Gastrocnemius medialis (tissue), 4 donors: ENCODE measurements around the gene GSTP1. TPM values are rescaled to one million over a fixed set of nuclear protein-coding genes. Genes with fewer than 3 reads are reported as not detected.
"Not testable (repeated sequence)": the region's sequence is repeated elsewhere in the genome, so short reads cannot be mapped to it uniquely, and the experiment has no call there.

Experiments used
- ATAC-seq, 2 donors: fragments of 150-250 bp; one replicate each; pipeline ENCODE4 v1.9.1; 2016
- DNase-seq, 2 donors: peaks; one replicate each; pipeline ENCODE4 v3.0.0-alpha.2; 2019
- H3K27ac ChIP-seq, 4 donors: fragments of 200-600 bp; sonication (generic); 1 replicate in 1 of 4; 2 replicates in 3 of 4; pipeline ENCODE4 v1.5.1; 2016 to 2018; ENCODE audit warnings: mild to moderate bottlenecking in 2 of 4, moderate library complexity in 1 of 4
- H3K27me3 ChIP-seq, 3 donors: fragments of 200-600 bp; sonication (generic) in 2 of 3; 1 replicate in 1 of 3; 2 replicates in 2 of 3; pipeline versions ENCODE4 v1.5.1 to v1.6.0; 2016 to 2019; ENCODE audit warnings: mild to moderate bottlenecking in 1 of 3, moderate library complexity in 1 of 3
- H3K36me3 ChIP-seq, 2 donors: fragments of 200-600 bp; sonication (generic) in 1 of 2; one replicate each; pipeline ENCODE4 v1.5.1; 2017 to 2018
- H3K4me1 ChIP-seq, 2 donors: fragments of 200-600 bp; sonication (generic) in 1 of 2; one replicate each; pipeline ENCODE4 v1.5.1; 2016 to 2017; ENCODE audit warnings: mild to moderate bottlenecking in 2 of 2
- H3K4me3 ChIP-seq, 4 donors: fragments of 200-600 bp; sonication (generic) in 3 of 4; 1 replicate in 1 of 4; 2 replicates in 3 of 4; pipeline ENCODE4 v1.5.1; 2016 to 2019; ENCODE audit warnings: mild to moderate bottlenecking in 2 of 4
- H3K9me3 ChIP-seq, 3 donors: fragments of 200-600 bp; sonication (generic) in 2 of 3; 1 replicate in 1 of 3; 2 replicates in 2 of 3; pipeline ENCODE4 v1.5.1; 2016 to 2019
- CTCF ChIP-seq, 5 experiments: fragments of 450-650 bp in 3 of 5; fragments of 200-600 bp in 2 of 5; sonication (generic) in 2 of 5; IDR thresholded peaks in 4 of 5; conservative IDR thresholded peaks in 1 of 5; 1 replicate in 4 of 5; 2 replicates in 1 of 5; pipeline ENCODE4 v1.5.1; 2016 to 2019; ENCODE audit warnings: antibody characterized with exemption in 5 of 5, mild to moderate bottlenecking in 3 of 5, moderate library complexity in 3 of 5
- POLR2A ChIP-seq, 2 donors: fragments of 450-650 bp; IDR thresholded peaks; one replicate each; pipeline ENCODE4 v1.6.1; 2017; ENCODE audit warnings: antibody characterized with exemption in 2 of 2, mild to moderate bottlenecking in 2 of 2, moderate library complexity in 2 of 2
- in situ Hi-C, 4 donors: fragments of 200-750 bp; cut with MboI; loops; one replicate each; pipeline versions ENCODE4 v1.15.0 to v1.8.0; 2017; ENCODE audit warnings: low sequenced_read_pairs in 4 of 4
- intact Hi-C: fragments of 100-400 bp; cut with DNase I; formaldehyde crosslinking; loops from one replicate; pipeline ENCODE4 v1.15.1; 2023; ENCODE audit warnings: low total_unique reads
- total RNA-seq, 4 donors: library from RNA; depleted of rRNA; stranded (reverse); fragments of >200 nt; gene quantifications; one replicate each; pipeline versions ENCODE4 v1.1.0 to v1.2.3, GENCODE V29; 2016

The GSTP1 gene
- total RNA-seq, 4 donors from 2014 or later, result 316 to 866 (median 549) TPM

DNA sequence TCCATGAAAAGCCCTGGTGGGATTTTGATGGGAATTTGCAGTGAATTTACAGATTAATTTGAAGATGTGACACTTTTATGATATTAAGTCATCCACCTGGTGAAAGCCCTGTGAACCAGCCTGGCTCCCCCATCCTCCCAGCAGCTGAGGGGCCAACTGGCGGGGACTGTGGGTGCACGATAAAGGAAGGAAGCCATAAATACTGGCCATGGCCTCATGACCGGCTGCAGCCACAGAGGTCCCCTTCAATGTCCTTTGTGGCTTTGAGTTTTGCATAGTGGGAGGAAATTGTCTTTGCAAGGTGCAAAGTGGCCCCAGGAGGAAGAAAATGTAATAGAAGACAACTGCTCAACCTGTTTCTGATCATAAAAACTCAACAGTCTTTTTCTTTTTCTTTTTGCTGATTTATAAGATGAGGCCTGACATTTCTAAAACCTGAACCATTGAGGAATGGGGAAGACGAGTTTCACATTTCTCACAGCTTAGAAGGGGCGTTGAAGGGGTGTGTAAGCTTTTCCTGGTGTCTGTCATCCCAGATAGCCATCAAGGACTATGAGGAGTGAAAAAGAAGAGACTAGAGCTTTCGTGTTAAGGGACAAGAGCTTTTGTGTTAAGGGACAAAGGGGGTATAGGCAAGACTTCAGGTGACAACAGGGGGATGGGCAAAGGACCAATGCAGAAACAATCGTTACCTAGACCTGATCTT is 16.9 kb downstream of the GSTP1 start:
- H3K4me3 ChIP-seq, result no peak overlapping the region
- H3K4me1 ChIP-seq, result no peaks in the 10 kb centered on the region
- intact Hi-C loops (no loop called here), in situ Hi-C loops (no loop called here)
- DNase-seq (no peak), ATAC-seq (no peak)
- H3K27me3 ChIP-seq, result peaks cover 0 to 3% (median 0%) of the 10 kb centered on the region in 3 donors
- no peaks in the 10 kb centered on the region for H3K9me3 ChIP-seq
- TF ChIP-seq CTCF (IDR thresholded peaks at IDR 0.05 in 4 of 5, conservative IDR thresholded peaks at IDR 0.05 in 1 of 5) (no peak), POLR2A (IDR thresholded peaks at IDR 0.05) (no peak)
- H3K36me3 ChIP-seq, result no peaks in the 10 kb centered on the region
- H3K27ac ChIP-seq, result no peak overlapping the region

GRCh38 chr11:67601098-67601497 is 17.5 kb downstream of the GSTP1 start:
- H3K4me1 ChIP-seq, result peaks cover 2 to 6% of the 10 kb centered on the region in 2 donors
- no peak for TF ChIP-seq CTCF (IDR thresholded peaks at IDR 0.05 in 4 of 5, conservative IDR thresholded peaks at IDR 0.05 in 1 of 5)
- no peak for TF ChIP-seq POLR2A (IDR thresholded peaks at IDR 0.05)

GRCh38 chr11:67604119-67604518 is 20.5 kb downstream of the GSTP1 start:
- DNase-seq, H3K27ac ChIP-seq, intact Hi-C loops, H3K4me3 ChIP-seq, in situ Hi-C loops, H3K9me3 ChIP-seq, H3K27me3 ChIP-seq, ATAC-seq: not testable (repeated sequence)
- Histone ChIP-seq H3K36me3 (peaks cover 0 to 10% of the 10 kb centered on the region in 2 donors), H3K4me1 (peaks cover 16 to 23% of the 10 kb centered on the region in 2 donors)

More at GRCh38 chr11:67601098-67601497, 17.5 kb downstream of the GSTP1 start:
- intact Hi-C loops (no loop called here), in situ Hi-C loops (no loop called here)
- DNase-seq (no peak), ATAC-seq (no peak)
- Histone ChIP-seq H3K9me3 (no peaks in the 10 kb centered on the region), H3K4me3 (no peak overlapping the region), H3K27ac (no peak overlapping the region), H3K36me3 (no peaks in the 10 kb centered on the region), H3K27me3 (peaks cover 0 to 3% (median 0%) of the 10 kb centered on the region in 3 donors)

DNA sequence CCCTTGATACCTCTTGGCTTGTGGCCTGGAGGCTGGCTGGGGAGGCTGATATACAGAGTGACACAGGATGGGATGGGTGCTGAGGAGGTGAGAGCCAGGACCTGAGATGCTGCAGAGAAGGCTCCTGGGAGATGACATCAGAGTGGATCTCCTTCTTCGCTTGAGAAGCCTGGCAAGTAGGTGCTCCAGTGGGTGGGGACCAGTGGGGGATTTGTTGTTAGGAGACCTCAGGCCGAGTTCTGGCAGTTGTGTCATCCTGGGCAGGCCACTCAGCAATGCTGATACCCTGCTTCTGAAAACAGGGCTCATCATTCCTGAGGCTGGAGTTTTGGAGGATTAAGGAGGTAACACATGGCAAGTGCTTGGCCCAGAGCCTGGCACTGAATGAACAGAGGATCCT is 21.2 kb downstream of the GSTP1 start:
- no peak for DNase-seq

More for the DNA sequence above, 21.2 kb downstream of the GSTP1 start:
- Histone ChIP-seq H3K9me3 (no peaks in the 10 kb centered on the region), H3K36me3 (peaks cover 0 to 17% of the 10 kb centered on the region in 2 donors), H3K27ac (no peak overlapping the region), H3K27me3 (no peaks in the 10 kb centered on the region), H3K4me3 (no peak overlapping the region), H3K4me1 (peaks cover 16 to 23% of the 10 kb centered on the region in 2 donors)
- no peak for ATAC-seq
- TF ChIP-seq POLR2A (IDR thresholded peaks at IDR 0.05) (no peak), CTCF (IDR thresholded peaks at IDR 0.05 in 4 of 5, conservative IDR thresholded peaks at IDR 0.05 in 1 of 5) (no peak)
- intact Hi-C loops, result no loop called here
- in situ Hi-C loops, result no loop called here
